CD1c-positive myeloid dendritic cell (primary cell): Measurements from ENCODE around the gene CNOT1.

Experiments
- DNase-seq: peaks from one replicate; pipeline ENCODE4 v3.0.0-alpha.2; 2016; ENCODE audit errors: extremely low spot score

Gene CNOT1

GRCh38 chr16:58516768-58517107 lies 112.9 kb downstream of the CNOT1 start:
- DNase-seq: no peak

- peak; percentile 8 for DNase-seq
Observed at GRCh38 chr16:58515871-58516767, 113.5 kb downstream of the CNOT1 start.

GRCh38 chr16:58515125-58515870 lies 114.3 kb downstream of the CNOT1 start, which contains the start of gene SETD6:
SETD6 (plus strand) TSS chr16:58515517; CDS start chr16:58515538, 21 bp downstream.
- DNase-seq: peak; percentile 91

- no peak for DNase-seq
Observed at GRCh38 chr16:58513874-58514273, 115.8 kb downstream of the CNOT1 start.

GRCh38 chr16:58511933-58512815 lies 117.5 kb downstream of the CNOT1 start:
- DNase-seq: peak; percentile 79

GRCh38 chr16:58510776-58511628 lies 118.6 kb downstream of the CNOT1 start:
- DNase-seq: no peak

- no peak for DNase-seq
Observed at GRCh38 chr16:58510097-58510775, 119.4 kb downstream of the CNOT1 start.

- no peak for DNase-seq
Observed at GRCh38 chr16:58509256-58510096, 120.2 kb downstream of the CNOT1 start.

- DNase-seq: no peak
Observed at GRCh38 chr16:58508671-58509251, 120.9 kb downstream of the CNOT1 start.

GRCh38 chr16:58507963-58508670 lies 121.5 kb downstream of the CNOT1 start:
- DNase-seq: no peak

GRCh38 chr16:58507195-58507962 lies 122.2 kb downstream of the CNOT1 start:
- no peak for DNase-seq

GRCh38 chr16:58506241-58507194 lies 123.1 kb downstream of the CNOT1 start:
- no peak for DNase-seq

GRCh38 chr16:58503863-58504688 lies 125.5 kb downstream of the CNOT1 start:
- DNase-seq: no peak

- no peak for DNase-seq
Observed at GRCh38 chr16:58503166-58503862, 126.3 kb downstream of the CNOT1 start.
